Activated T-cell treated with anti-CD3 and anti-CD28 coated beads for 4 hours (primary cell): Measurements from ENCODE around the gene PKHD1.

ENCODE experiments used
- DNase-seq: peaks from one replicate; pipeline ENCODE4 v3.0.0-alpha.2; 2020

Gene PKHD1

GRCh38 chr6:52087498-52087999 lies at the start of gene PKHD1:
Gene PKHD1, minus strand, starts transcription at chr6:52087613. Its CDS starts 2,680 bp downstream, at chr6:52084933.
- DNase-seq, result no peak

GRCh38 chr6:52136934-52137467 lies 49.6 kb upstream of the PKHD1 start:
- DNase-seq, result no peak

- DNase-seq, result no peak
These were observed 48.6 kb upstream of the PKHD1 start for GRCh38 chr6:52136055-52136454.

- no peak for DNase-seq
These were observed 47.8 kb upstream of the PKHD1 start for GRCh38 chr6:52135217-52135616.

- no peak for DNase-seq
These were observed 46.6 kb upstream of the PKHD1 start for GRCh38 chr6:52134011-52134410.

GRCh38 chr6:52133324-52133723 lies 45.9 kb upstream of the PKHD1 start:
- no peak for DNase-seq

GRCh38 chr6:52132292-52132691 lies 44.9 kb upstream of the PKHD1 start:
- no peak for DNase-seq

GRCh38 chr6:52130440-52130839 lies 43.0 kb upstream of the PKHD1 start:
- DNase-seq, result no peak

GRCh38 chr6:52127957-52128356 lies 40.5 kb upstream of the PKHD1 start:
- DNase-seq, result no peak

GRCh38 chr6:52126231-52126630 lies 38.8 kb upstream of the PKHD1 start:
- DNase-seq, result no peak

- DNase-seq, result no peak
These were observed 38.2 kb upstream of the PKHD1 start for GRCh38 chr6:52125572-52125971.

GRCh38 chr6:52125139-52125538 lies 37.7 kb upstream of the PKHD1 start:
- no peak for DNase-seq

- no peak for DNase-seq
These were observed 37.0 kb upstream of the PKHD1 start for GRCh38 chr6:52124126-52125121.

- DNase-seq, result no peak
These were observed 35.8 kb upstream of the PKHD1 start for GRCh38 chr6:52123251-52123650.

- no peak for DNase-seq
These were observed 29.9 kb upstream of the PKHD1 start for GRCh38 chr6:52117352-52117751.

GRCh38 chr6:52116605-52116948 lies 29.2 kb upstream of the PKHD1 start:
- DNase-seq, result no peak

GRCh38 chr6:52115891-52116604 lies 28.6 kb upstream of the PKHD1 start:
- no peak for DNase-seq

GRCh38 chr6:52115145-52115741 lies 27.8 kb upstream of the PKHD1 start:
- no peak for DNase-seq

GRCh38 chr6:52109171-52109571 lies 21.8 kb upstream of the PKHD1 start:
- no peak for DNase-seq

GRCh38 chr6:52108128-52108527 lies 20.7 kb upstream of the PKHD1 start:
- DNase-seq, result no peak

- no peak for DNase-seq
These were observed 19.6 kb upstream of the PKHD1 start for GRCh38 chr6:52106994-52107393.

GRCh38 chr6:52104979-52105378 lies 17.6 kb upstream of the PKHD1 start:
- DNase-seq, result no peak

- DNase-seq, result no peak
These were observed 16.2 kb upstream of the PKHD1 start for GRCh38 chr6:52103623-52104022.
